OCI-LY3 (cell line): ENCODE results near the gene DTNA.

Experiments used
- H2AFZ ChIP-seq: fragments of 200-600, 300-600 bp; shearing (Covaris generic); 2 replicates; pipeline ENCODE4 v1.6.0; 2014; ENCODE audit warnings: antibody characterized with exemption, low read depth, low read length
- H3K27ac ChIP-seq: fragments of 200-600, 300-600 bp; sonication (generic); 2 replicates; pipeline ENCODE4 v1.5.1; 2014; ENCODE audit warnings: mild to moderate bottlenecking, low read length, moderate library complexity, mixed read lengths
- H3K27me3 ChIP-seq: fragments of 200-600, 300-600 bp; sonication (generic); 2 replicates; pipeline ENCODE4 v1.6.1; 2014; ENCODE audit warnings: low read depth, low read length, mixed read lengths
- H3K36me3 ChIP-seq: fragments of 200-600, 300-600 bp; sonication (generic); replicated peaks from 2 replicates; pipeline ENCODE3; 2014; ENCODE audit warnings: low read depth, low read length, mixed read lengths
- H3K4me1 ChIP-seq: fragments of 300-600, 200-600 bp; sonication (generic); 2 replicates; pipeline ENCODE4 v1.6.1; 2014; ENCODE audit warnings: low read length, mixed read lengths
- H3K4me2 ChIP-seq: fragments of 200-600, 300-600 bp; sonication (generic); 2 replicates; pipeline ENCODE4 v1.6.1; 2014; ENCODE audit warnings: low read length, mixed read lengths
- H3K4me3 ChIP-seq: fragments of 300-600, 200-600 bp; sonication (generic); 2 replicates; pipeline ENCODE4 v1.5.1; 2014; ENCODE audit warnings: antibody characterized with exemption, mild to moderate bottlenecking, low read length, moderate library complexity
- H3K79me2 ChIP-seq: fragments of 300-600, 200-600 bp; shearing (Covaris generic); 2 replicates; pipeline ENCODE4 v1.6.1; 2014; ENCODE audit warnings: mild to moderate bottlenecking, low read length, mixed read lengths
- H3K9ac ChIP-seq: fragments of 300-600, 200-600 bp; shearing (Covaris generic); 2 replicates; pipeline ENCODE4 v1.6.0; 2014; ENCODE audit warnings: mild to moderate bottlenecking, low read length, moderate library complexity
- H3K9me3 ChIP-seq: fragments of 200-600, 300-600 bp; shearing (Covaris generic); 2 replicates; pipeline ENCODE4 v1.6.1; 2014; ENCODE audit warnings: low read length, mixed read lengths; ENCODE audit not compliant: insufficient read depth
- H4K20me1 ChIP-seq: fragments of 200-600, 300-600 bp; sonication (generic); 2 replicates; pipeline ENCODE4 v1.6.1; 2016; ENCODE audit warnings: low read length, mixed read lengths; ENCODE audit not compliant: insufficient read depth
- EZH2phosphoT487 ChIP-seq: fragments of 200-600 bp; shearing (Covaris generic); IDR thresholded peaks from 2 replicates; pipeline ENCODE4 v1.6.1; 2018; ENCODE audit warnings: antibody characterized with exemption, mixed run types, low read depth
- TF ChIP-seq, protein P1 (sequence below): fragments of 200-600, 300-600 bp; sonication (generic); IDR thresholded peaks from 2 replicates; pipeline ENCODE4 v1.5.1; 2014; ENCODE audit warnings: antibody characterized with exemption, low read length, low read depth

Gene DTNA

GRCh38 chr18:34704074-34704473 lies 6.0 kb upstream of the DTNA start:
- no peaks in the 10 kb centered on the region for H4K20me1 ChIP-seq
- TF ChIP-seq, protein P1, sequence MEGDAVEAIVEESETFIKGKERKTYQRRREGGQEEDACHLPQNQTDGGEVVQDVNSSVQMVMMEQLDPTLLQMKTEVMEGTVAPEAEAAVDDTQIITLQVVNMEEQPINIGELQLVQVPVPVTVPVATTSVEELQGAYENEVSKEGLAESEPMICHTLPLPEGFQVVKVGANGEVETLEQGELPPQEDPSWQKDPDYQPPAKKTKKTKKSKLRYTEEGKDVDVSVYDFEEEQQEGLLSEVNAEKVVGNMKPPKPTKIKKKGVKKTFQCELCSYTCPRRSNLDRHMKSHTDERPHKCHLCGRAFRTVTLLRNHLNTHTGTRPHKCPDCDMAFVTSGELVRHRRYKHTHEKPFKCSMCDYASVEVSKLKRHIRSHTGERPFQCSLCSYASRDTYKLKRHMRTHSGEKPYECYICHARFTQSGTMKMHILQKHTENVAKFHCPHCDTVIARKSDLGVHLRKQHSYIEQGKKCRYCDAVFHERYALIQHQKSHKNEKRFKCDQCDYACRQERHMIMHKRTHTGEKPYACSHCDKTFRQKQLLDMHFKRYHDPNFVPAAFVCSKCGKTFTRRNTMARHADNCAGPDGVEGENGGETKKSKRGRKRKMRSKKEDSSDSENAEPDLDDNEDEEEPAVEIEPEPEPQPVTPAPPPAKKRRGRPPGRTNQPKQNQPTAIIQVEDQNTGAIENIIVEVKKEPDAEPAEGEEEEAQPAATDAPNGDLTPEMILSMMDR: no peak
- TF ChIP-seq EZH2phosphoT487: no peak
- H2AFZ ChIP-seq: no peak overlapping the region
- no peak overlapping the region for H3K4me2 ChIP-seq
- peaks cover 10% of the 10 kb centered on the region for H3K4me1 ChIP-seq
- no peaks in the 10 kb centered on the region for H3K36me3 ChIP-seq
- H3K9ac ChIP-seq: no peak overlapping the region
- 0 out of 2 replicates have a peak, but pooled peaks cover 3% of the 10 kb centered on the region for H3K27me3 ChIP-seq
- H3K27ac ChIP-seq: no peak overlapping the region
- no peak overlapping the region for H3K4me3 ChIP-seq
- no peaks in the 10 kb centered on the region for H3K79me2 ChIP-seq
- H3K9me3 ChIP-seq: no peaks in the 10 kb centered on the region

DNA sequence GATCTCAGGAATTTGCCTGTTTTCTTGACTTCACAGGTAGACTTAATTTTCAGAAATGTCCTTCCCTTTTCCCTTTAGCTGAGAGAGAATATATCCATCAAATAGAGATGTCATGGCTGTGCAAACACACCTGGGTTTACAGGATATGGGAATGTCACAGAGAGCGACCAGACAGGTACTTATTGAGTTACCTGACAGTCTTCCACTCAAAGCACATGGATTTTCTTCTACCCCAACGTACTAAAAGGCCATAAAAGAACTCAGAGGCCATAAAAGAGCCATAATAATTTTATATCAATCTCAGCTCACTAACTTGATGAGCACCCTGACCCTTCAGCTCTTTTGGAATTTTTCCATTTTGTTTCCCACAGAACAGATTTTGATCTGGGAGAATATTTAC lies 5.3 kb upstream of the DTNA start:
- Histone ChIP-seq H3K79me2 (no peaks in the 10 kb centered on the region), H3K36me3 (no peaks in the 10 kb centered on the region), H2AFZ (no peak overlapping the region), H3K27me3 (0 out of 2 replicates have a peak, but pooled peaks cover 3% of the 10 kb centered on the region), H3K4me3 (no peak overlapping the region), H3K4me2 (no peak overlapping the region), H3K27ac (no peak overlapping the region), H4K20me1 (no peaks in the 10 kb centered on the region), H3K9me3 (no peaks in the 10 kb centered on the region), H3K4me1 (peaks cover 17% of the 10 kb centered on the region), H3K9ac (no peak overlapping the region)
- TF ChIP-seq EZH2phosphoT487: no peak
- TF ChIP-seq, protein P1: no peak

GRCh38 chr18:34707670-34708069 lies 2.4 kb upstream of the DTNA start:
- Histone ChIP-seq H2AFZ (no peak overlapping the region), H3K27me3 (no peaks in the 10 kb centered on the region), H3K9me3 (no peaks in the 10 kb centered on the region), H3K79me2 (no peaks in the 10 kb centered on the region), H3K9ac (no peak overlapping the region), H4K20me1 (no peaks in the 10 kb centered on the region), H3K36me3 (no peaks in the 10 kb centered on the region), H3K27ac (no peak overlapping the region), H3K4me3 (no peak overlapping the region), H3K4me1 (peaks cover 29% of the 10 kb centered on the region), H3K4me2 (no peak overlapping the region)
- no peak for TF ChIP-seq EZH2phosphoT487
- TF ChIP-seq, protein P1: no peak

GRCh38 chr18:34709104-34709503 lies 994 bp upstream of the DTNA start:
- no peaks in the 10 kb centered on the region for H3K27me3 ChIP-seq
- no peak overlapping the region for H3K4me2 ChIP-seq
- H3K9me3 ChIP-seq: no peaks in the 10 kb centered on the region
- H4K20me1 ChIP-seq: no peaks in the 10 kb centered on the region
- H3K79me2 ChIP-seq: no peaks in the 10 kb centered on the region
- TF ChIP-seq, protein P1: no peak
- no peak overlapping the region for H3K4me3 ChIP-seq
- H3K27ac ChIP-seq: no peak overlapping the region
- H3K36me3 ChIP-seq: no peaks in the 10 kb centered on the region
- no peak overlapping the region for H3K9ac ChIP-seq
- peaks cover 29% of the 10 kb centered on the region for H3K4me1 ChIP-seq
- H2AFZ ChIP-seq: no peak overlapping the region
